ENCODE data around the gene PPP1R12B.

GRCh38 chr1:202638019-202638700, 289.7 kb downstream of the PPP1R12B start:
- TF ChIP-seq CTCF (IDR thresholded peaks at IDR 0.05) = no peak
- no peak for TF ChIP-seq EZH2 (IDR thresholded peaks at IDR 0.05)
- TF ChIP-seq EZH2phosphoT487 (IDR thresholded peaks at IDR 0.05) = no peak

Data from neural progenitor cell (in vitro differentiated cells).